ENCODE measurements around the gene SFMBT2.

GRCh38 chr10:7119325-7120015, 291.4 kb downstream of the SFMBT2 start:
- TF ChIP-seq CTCF (IDR thresholded peaks at IDR 0.05) (no peak), POLR2A (IDR thresholded peaks at IDR 0.05) (no peak), EP300 (IDR thresholded peaks at IDR 0.05) (no peak), POLR2AphosphoS5 (IDR thresholded peaks at IDR 0.05) (no peak)

All from suprapubic skin (tissue), 4 donors.